MM.1S (cell line): Measurements from ENCODE around the gene ADAM23.

ENCODE experiments used
- DNase-seq: peaks from one replicate; pipeline ENCODE4 v3.0.0-alpha.2; 2015
- H2AFZ ChIP-seq: fragments of 300-600 bp; sonication (generic); 2 replicates; pipeline ENCODE4 v1.6.0; 2016; ENCODE audit warnings: antibody characterized with exemption, low read length
- H3F3A ChIP-seq: fragments of 300-600 bp; sonication (generic); 2 replicates; pipeline ENCODE4 v1.6.1; 2016; ENCODE audit warnings: mild to moderate bottlenecking, antibody characterized with exemption, low read length, moderate library complexity, mixed read lengths; ENCODE audit not compliant: insufficient read depth
- H3K27ac ChIP-seq: fragments of 300-600 bp; sonication (generic); 2 replicates; pipeline ENCODE4 v1.5.1; 2016; ENCODE audit warnings: mild to moderate bottlenecking, low read length
- H3K27me3 ChIP-seq: fragments of 300-600 bp; sonication (generic); replicated peaks from 2 replicates; pipeline ENCODE4 v1.6.0; 2016; ENCODE audit warnings: low read length; ENCODE audit not compliant: insufficient read depth
- H3K36me3 ChIP-seq: fragments of 300-600 bp; sonication (generic); replicated peaks from 2 replicates; pipeline ENCODE4 v1.6.1; 2016; ENCODE audit warnings: mild to moderate bottlenecking, low read length, mixed read lengths; ENCODE audit not compliant: insufficient read depth
- H3K4me1 ChIP-seq: fragments of 300-600 bp; sonication (generic); 2 replicates; pipeline ENCODE4 v1.6.1; 2016; ENCODE audit warnings: low read length, mixed read lengths
- H3K4me2 ChIP-seq: fragments of 300-600 bp; sonication (generic); 2 replicates; pipeline ENCODE4 v1.6.0; 2016; ENCODE audit warnings: low read depth, low read length
- H3K4me3 ChIP-seq: fragments of 300-600 bp; sonication (generic); 2 replicates; pipeline ENCODE4 v1.5.1; 2016; ENCODE audit warnings: low read length, mixed read lengths
- H3K79me2 ChIP-seq: fragments of 300-600 bp; sonication (generic); 2 replicates; pipeline ENCODE4 v1.6.1; 2016; ENCODE audit warnings: mixed run types, low read length, mixed read lengths
- H3K9ac ChIP-seq: fragments of 300-600 bp; sonication (generic); 2 replicates; pipeline ENCODE4 v1.6.1; 2016; ENCODE audit warnings: low read length, mixed read lengths
- H3K9me2 ChIP-seq: fragments of 300-600 bp; sonication (generic); replicated peaks from 2 replicates; pipeline ENCODE4 v1.6.1; 2016; ENCODE audit warnings: mild to moderate bottlenecking, low read length, mixed read lengths; ENCODE audit not compliant: insufficient read depth
- H3K9me3 ChIP-seq: fragments of 300-600 bp; sonication (generic); replicated peaks from 2 replicates; pipeline ENCODE4 v1.6.1; 2016; ENCODE audit warnings: mild to moderate bottlenecking, low read length, mixed read lengths; ENCODE audit not compliant: insufficient read depth
- H4K20me1 ChIP-seq: fragments of 300-600 bp; sonication (generic); 2 replicates; pipeline ENCODE4 v1.6.1; 2016; ENCODE audit warnings: mild to moderate bottlenecking, low read length, moderate library complexity, mixed read lengths; ENCODE audit not compliant: insufficient read depth
- CTCF ChIP-seq: fragments of 300-600 bp; sonication (generic); IDR thresholded peaks from 2 replicates; pipeline ENCODE4 v1.5.1; 2016; ENCODE audit warnings: antibody characterized with exemption, low read length, mixed read lengths
- EZH2 ChIP-seq: fragments of 300-600 bp; sonication (generic); optimal IDR thresholded peaks from 2 replicates; pipeline ENCODE3; 2017; ENCODE audit warnings: low read depth, mild to moderate bottlenecking, antibody characterized with exemption, low read length, mixed read lengths
- EZH2phosphoT487 ChIP-seq: fragments of 300-600 bp; sonication (generic); IDR thresholded peaks from 2 replicates; pipeline ENCODE4 v1.6.1; 2018; ENCODE audit warnings: antibody characterized with exemption, low read length

ADAM23 gene

GRCh38 chr2:206432193-206433082 lies 10.9 kb upstream of the ADAM23 start:
- H3K27ac ChIP-seq, result no peak overlapping the region
- H3K4me3 ChIP-seq, result no peak overlapping the region
- no peak overlapping the region for H2AFZ ChIP-seq
- no peaks in the 10 kb centered on the region for H3K36me3 ChIP-seq
- no peaks in the 10 kb centered on the region for H3K79me2 ChIP-seq
- H4K20me1 ChIP-seq, result no peaks in the 10 kb centered on the region
- no peak for DNase-seq
- H3K9me2 ChIP-seq, result no peaks in the 10 kb centered on the region
- H3K9me3 ChIP-seq, result no peaks in the 10 kb centered on the region
- H3K4me1 ChIP-seq, result no peaks in the 10 kb centered on the region
- H3K27me3 ChIP-seq, result no peaks in the 10 kb centered on the region
- TF ChIP-seq EZH2phosphoT487, result no peak
- TF ChIP-seq EZH2, result no peak
- no peak for TF ChIP-seq CTCF
- H3K4me2 ChIP-seq, result no peak overlapping the region
- H3K9ac ChIP-seq, result no peak overlapping the region
- no peaks in the 10 kb centered on the region for H3F3A ChIP-seq

- Histone ChIP-seq H3K27ac (no peak overlapping the region), H3K4me1 (no peaks in the 10 kb centered on the region), H3K79me2 (no peaks in the 10 kb centered on the region), H3K9me2 (no peaks in the 10 kb centered on the region), H2AFZ (no peak overlapping the region), H3K36me3 (no peaks in the 10 kb centered on the region), H3K4me3 (no peak overlapping the region), H4K20me1 (no peaks in the 10 kb centered on the region), H3K9me3 (no peaks in the 10 kb centered on the region), H3F3A (no peaks in the 10 kb centered on the region), H3K4me2 (no peak overlapping the region), H3K27me3 (no peaks in the 10 kb centered on the region), H3K9ac (no peak overlapping the region)
- no peak for DNase-seq
- TF ChIP-seq CTCF (no peak), EZH2phosphoT487 (no peak), EZH2 (no peak)
These were observed 10.1 kb upstream of the ADAM23 start for GRCh38 chr2:206433190-206433589.

- H3K9ac ChIP-seq, result no peak overlapping the region
- H3K79me2 ChIP-seq, result no peaks in the 10 kb centered on the region
- H3K4me2 ChIP-seq, result no peak overlapping the region
- no peaks in the 10 kb centered on the region for H4K20me1 ChIP-seq
- H3K27ac ChIP-seq, result no peak overlapping the region
- H3K4me1 ChIP-seq, result no peaks in the 10 kb centered on the region
- no peaks in the 10 kb centered on the region for H3K36me3 ChIP-seq
- H2AFZ ChIP-seq, result no peak overlapping the region
- H3K27me3 ChIP-seq, result no peaks in the 10 kb centered on the region
- no peak for DNase-seq
- no peaks in the 10 kb centered on the region for H3F3A ChIP-seq
- H3K9me3 ChIP-seq, result no peaks in the 10 kb centered on the region
- H3K9me2 ChIP-seq, result no peaks in the 10 kb centered on the region
- TF ChIP-seq CTCF, result no peak
- no peak for TF ChIP-seq EZH2
- no peak for TF ChIP-seq EZH2phosphoT487
- H3K4me3 ChIP-seq, result no peak overlapping the region
These were observed 9.6 kb upstream of the ADAM23 start for GRCh38 chr2:206433686-206434085.
